ENCODE measurements around the gene MYO18B. TPM values are rescaled to one million over a fixed set of nuclear protein-coding genes. Genes with fewer than 3 reads are reported as not detected.

Gene MYO18B
- total and polyA plus RNA-seq, 2 donors (not counting 3 experiments of a cell fraction or from before 2014, with no cell fraction given): 0.01 TPM; not detected in 1

DNA sequence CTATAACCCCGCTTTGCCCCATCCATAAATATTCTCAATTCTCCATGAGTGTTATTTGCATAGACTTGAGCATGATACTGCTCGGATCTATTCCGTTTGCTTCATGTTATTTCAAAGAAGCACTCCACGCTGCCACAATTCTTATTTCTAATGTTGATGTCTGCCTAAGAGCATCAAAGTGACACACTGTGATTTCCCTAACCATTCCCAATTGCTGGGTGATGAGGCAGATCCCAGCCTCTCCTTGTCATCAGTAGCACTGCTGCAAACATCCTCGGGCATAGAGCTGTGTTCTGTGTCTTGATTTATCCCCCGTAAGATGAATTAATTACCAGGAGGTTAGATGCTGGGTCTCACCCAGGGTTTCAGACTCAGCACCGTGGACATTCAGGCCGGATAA, 249.0 kb downstream of the MYO18B start:
- FAIRE-seq (no peak), DNase-seq (ENCODE audit: low read depth, low spot score) (no peak)
- Histone ChIP-seq H3K9me1 (replicated peaks; ENCODE audit: control insufficient read depth, extremely low read depth, insufficient read depth, low read length) (no peaks in the 10 kb centered on the region), H3K4me3 (replicated peaks in 1 of 3; ENCODE audit: insufficient read depth in 1 of 3, low read depth in 1 of 3, low read length in 3 of 3) (no peak overlapping the region), H3K4me1 (ENCODE audit: control insufficient read depth, extremely low read depth, insufficient read depth, low read length) (no peaks in the 10 kb centered on the region), H2AFZ (ENCODE audit: low read depth, low read length) (no peak overlapping the region), H3K27me3 (ENCODE audit: control insufficient read depth in 2 of 2, insufficient read depth in 2 of 2, low read length in 2 of 2) (no peaks in the 10 kb centered on the region), H3K9ac (replicated peaks; ENCODE audit: extremely low read depth, insufficient read depth, low read length) (no peak overlapping the region), H4K20me1 (replicated peaks; ENCODE audit: control insufficient read depth, extremely low read depth, insufficient read depth, low read length) (no peaks in the 10 kb centered on the region), H3K9me3 (replicated peaks; ENCODE audit: control insufficient read depth, insufficient read depth, low read length) (peaks cover 3% of the 10 kb centered on the region), H3K36me3 (ENCODE audit: control insufficient read depth in 2 of 2, extremely low read depth in 1 of 2, insufficient read depth in 2 of 2, low read length in 2 of 2) (no peaks in the 10 kb centered on the region), H3K27ac (ENCODE audit: insufficient read depth, low read depth, low read length) (no peak overlapping the region), H3K4me2 (ENCODE audit: insufficient read depth, low read length) (no peak overlapping the region), H3K79me2 (ENCODE audit: control insufficient read depth, insufficient read depth, low read length) (no peaks in the 10 kb centered on the region)
- dilution Hi-C loops (cut with MboI; ENCODE audit: extremely low pct_ligation_motif_present, low sequenced_read_pairs) (no loop called here), intact Hi-C loops (cut with micrococcal nuclease) (no loop called here)
- ChIA-PET CTCF (no interaction called here), POLR2A (no interaction called here)
- BruUV-seq (replicated peaks): no TSS peak
- TF ChIP-seq GATA2 (IDR thresholded peaks at IDR 0.05; ENCODE audit: insufficient read depth, insufficient read length, low read depth, low read length) (no peak), POLR2AphosphoS5 (IDR thresholded peaks at IDR 0.05; ENCODE audit: insufficient read depth, low read depth, low read length) (no peak), EZH2 (IDR thresholded peaks at IDR 0.05; ENCODE audit: borderline replicate concordance, low read depth, low read length, severe bottlenecking) (no peak), FOS (IDR thresholded peaks at IDR 0.05; ENCODE audit: borderline replicate concordance, insufficient read depth, low read length) (no peak), POLR2A (IDR thresholded peaks at IDR 0.05; ENCODE audit: low read depth, low read length) (no peak), MAX (IDR thresholded peaks at IDR 0.05; ENCODE audit: insufficient read depth, insufficient read length) (no peak), JUN (IDR thresholded peaks at IDR 0.05; ENCODE audit: borderline replicate concordance, insufficient read depth, insufficient read length, low read depth) (no peak), MYC (IDR thresholded peaks at IDR 0.05; ENCODE audit: low read depth, low read length) (no peak)
- TF ChIP-seq, protein P1, sequence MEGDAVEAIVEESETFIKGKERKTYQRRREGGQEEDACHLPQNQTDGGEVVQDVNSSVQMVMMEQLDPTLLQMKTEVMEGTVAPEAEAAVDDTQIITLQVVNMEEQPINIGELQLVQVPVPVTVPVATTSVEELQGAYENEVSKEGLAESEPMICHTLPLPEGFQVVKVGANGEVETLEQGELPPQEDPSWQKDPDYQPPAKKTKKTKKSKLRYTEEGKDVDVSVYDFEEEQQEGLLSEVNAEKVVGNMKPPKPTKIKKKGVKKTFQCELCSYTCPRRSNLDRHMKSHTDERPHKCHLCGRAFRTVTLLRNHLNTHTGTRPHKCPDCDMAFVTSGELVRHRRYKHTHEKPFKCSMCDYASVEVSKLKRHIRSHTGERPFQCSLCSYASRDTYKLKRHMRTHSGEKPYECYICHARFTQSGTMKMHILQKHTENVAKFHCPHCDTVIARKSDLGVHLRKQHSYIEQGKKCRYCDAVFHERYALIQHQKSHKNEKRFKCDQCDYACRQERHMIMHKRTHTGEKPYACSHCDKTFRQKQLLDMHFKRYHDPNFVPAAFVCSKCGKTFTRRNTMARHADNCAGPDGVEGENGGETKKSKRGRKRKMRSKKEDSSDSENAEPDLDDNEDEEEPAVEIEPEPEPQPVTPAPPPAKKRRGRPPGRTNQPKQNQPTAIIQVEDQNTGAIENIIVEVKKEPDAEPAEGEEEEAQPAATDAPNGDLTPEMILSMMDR (IDR thresholded peaks at IDR 0.05; ENCODE audit: extremely low read depth in 1 of 2, insufficient read depth in 1 of 2, low read depth in 1 of 2, low read length in 2 of 2): no peak

Measured in endothelial cell of umbilical vein (primary cell).